NCI-H748 (cell line): ENCODE results near the gene MCC.

Experiments used
- DNase-seq: peaks from one replicate; lab custom pipeline; 2025; ENCODE audit not compliant: unreplicated experiment; lab: John Stamatoyannopoulos, UW

MCC gene

GRCh38 chr5:113042491-113043243, 445.6 kb downstream of the MCC start:
- DNase-seq = no peak

- no peak for DNase-seq
Measured at GRCh38 chr5:113040672-113041260, 447.5 kb downstream of the MCC start.

- no peak for DNase-seq
Measured at GRCh38 chr5:113039934-113040285, 448.3 kb downstream of the MCC start.

GRCh38 chr5:113039229-113039933, 448.9 kb downstream of the MCC start:
- DNase-seq = peak; percentile 12

- no peak for DNase-seq
Measured at GRCh38 chr5:113038714-113039113, 449.5 kb downstream of the MCC start.

GRCh38 chr5:113038136-113038535, 450.1 kb downstream of the MCC start:
- DNase-seq = no peak

GRCh38 chr5:113036826-113037225, 451.4 kb downstream of the MCC start:
- DNase-seq = no peak

GRCh38 chr5:113036321-113036720, 451.9 kb downstream of the MCC start:
- no peak for DNase-seq

GRCh38 chr5:113035096-113035495, 453.2 kb downstream of the MCC start:
- no peak for DNase-seq

- DNase-seq = no peak
Measured at GRCh38 chr5:113034182-113034773, 454.0 kb downstream of the MCC start.

GRCh38 chr5:113031557-113031956, 456.7 kb downstream of the MCC start:
- DNase-seq = no peak

GRCh38 chr5:113031104-113031503, 457.1 kb downstream of the MCC start:
- DNase-seq = no peak

- no peak for DNase-seq
Measured at GRCh38 chr5:113029614-113030013, 458.6 kb downstream of the MCC start.

- DNase-seq = no peak
Measured at GRCh38 chr5:113027431-113027830, 460.8 kb downstream of the MCC start.

- DNase-seq = no peak
Measured at GRCh38 chr5:113027015-113027414, 461.2 kb downstream of the MCC start.

GRCh38 chr5:113026211-113026610, 462.0 kb downstream of the MCC start:
- no peak for DNase-seq

- no peak for DNase-seq
Measured at GRCh38 chr5:113025596-113025995, 462.7 kb downstream of the MCC start.

- peak; percentile 11 for DNase-seq
Measured at GRCh38 chr5:113024076-113024697, 464.1 kb downstream of the MCC start.

GRCh38 chr5:113022661-113023060, 465.6 kb downstream of the MCC start:
- DNase-seq = no peak

- no peak for DNase-seq
Measured at GRCh38 chr5:113020461-113021273, 467.6 kb downstream of the MCC start.
